Activated CD8-positive, alpha-beta memory T cell treated with anti-CD3 and anti-CD28 coated beads, Interleukin-2, amount 50 U/mL, for 1 hour (primary cell): ENCODE results near the gene NSG2.
"Not testable (repeated sequence)": the region's sequence is repeated elsewhere in the genome, so short reads cannot be mapped to it uniquely, and the experiment has no call there.

Source experiments
- DNase-seq: peaks from one replicate; pipeline ENCODE4 v3.0.0-alpha.2; 2020; ENCODE audit errors: extremely low read depth

The NSG2 gene

GRCh38 chr5:174045470-174046025 lies at the start of gene NSG2:
Gene NSG2, plus strand, starts transcription at chr5:174045706. Its CDS starts 1,050 bp downstream, at chr5:174046756.
- DNase-seq = no peak

- no peak for DNase-seq
Measured at GRCh38 chr5:173997331-173997730, 48.2 kb upstream of the NSG2 start.

- no peak for DNase-seq
Measured at GRCh38 chr5:173998531-173998930, 47.0 kb upstream of the NSG2 start.

- DNase-seq = no peak
Measured at GRCh38 chr5:174000076-174000475, 45.4 kb upstream of the NSG2 start.

GRCh38 chr5:174003795-174004194 lies 41.7 kb upstream of the NSG2 start:
- no peak for DNase-seq

GRCh38 chr5:174008922-174009321 lies 36.6 kb upstream of the NSG2 start:
- no peak for DNase-seq

DNA sequence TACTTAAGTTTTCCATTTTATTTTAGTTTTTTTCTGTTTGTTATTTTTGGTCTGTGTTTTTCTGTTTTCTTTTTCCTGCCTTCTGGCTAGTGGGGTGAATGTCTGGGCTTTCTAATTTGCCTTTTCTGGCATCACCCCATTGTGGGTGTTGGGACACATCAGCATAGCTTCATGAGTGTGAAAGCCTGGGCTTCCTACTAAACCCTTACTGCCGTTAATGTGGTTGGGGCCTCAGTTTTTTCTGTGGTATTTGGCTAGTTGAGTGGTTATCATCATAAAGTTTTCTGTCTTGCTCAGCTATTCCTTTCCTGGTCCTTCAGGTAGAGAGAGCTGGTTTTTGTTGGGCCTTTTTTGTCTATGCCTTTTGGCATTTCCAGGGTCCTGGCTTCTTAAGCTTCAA lies 35.1 kb upstream of the NSG2 start:
- DNase-seq = no peak

- DNase-seq = no peak
Measured at GRCh38 chr5:174011441-174011840, 34.1 kb upstream of the NSG2 start.

- DNase-seq = not testable (repeated sequence)
Measured at GRCh38 chr5:174020069-174020927, 25.2 kb upstream of the NSG2 start.

GRCh38 chr5:174020928-174021304 lies 24.6 kb upstream of the NSG2 start:
- no peak for DNase-seq

DNA sequence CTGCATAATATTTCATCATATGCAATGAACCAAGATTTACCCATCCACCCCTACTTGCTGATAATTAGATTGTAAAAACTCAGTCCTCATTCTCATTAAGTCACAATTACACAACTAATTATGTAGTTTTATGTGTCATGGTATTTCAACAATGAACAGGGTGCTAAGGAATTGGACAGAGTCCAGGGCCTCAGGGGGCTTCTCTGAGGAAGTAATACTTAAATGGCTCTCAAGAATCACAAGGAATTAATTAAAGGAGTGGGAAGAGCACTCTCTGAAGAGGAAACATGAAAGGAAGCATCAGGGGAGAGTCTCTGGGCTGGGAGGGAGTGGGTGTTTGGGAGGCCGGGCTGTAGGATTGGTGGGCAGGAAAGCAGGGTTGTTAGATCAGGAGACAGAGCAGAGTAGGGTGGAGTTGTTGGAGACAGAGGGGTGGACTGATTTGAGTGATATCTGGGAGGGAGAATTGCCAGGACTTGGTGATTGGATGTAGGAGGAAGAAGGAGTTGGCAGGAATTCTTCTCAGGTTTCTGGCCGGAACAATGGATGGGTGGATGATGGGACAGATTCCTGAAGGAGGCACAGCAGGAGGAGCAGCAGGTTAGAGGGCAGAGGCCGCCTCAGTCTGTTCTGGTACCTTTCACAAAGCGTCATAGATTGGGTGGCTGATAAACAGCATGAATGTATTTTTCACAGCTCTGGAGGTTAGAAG lies 23.0 kb upstream of the NSG2 start:
- no peak for DNase-seq

GRCh38 chr5:174030286-174030685 lies 15.2 kb upstream of the NSG2 start:
- no peak for DNase-seq

DNA sequence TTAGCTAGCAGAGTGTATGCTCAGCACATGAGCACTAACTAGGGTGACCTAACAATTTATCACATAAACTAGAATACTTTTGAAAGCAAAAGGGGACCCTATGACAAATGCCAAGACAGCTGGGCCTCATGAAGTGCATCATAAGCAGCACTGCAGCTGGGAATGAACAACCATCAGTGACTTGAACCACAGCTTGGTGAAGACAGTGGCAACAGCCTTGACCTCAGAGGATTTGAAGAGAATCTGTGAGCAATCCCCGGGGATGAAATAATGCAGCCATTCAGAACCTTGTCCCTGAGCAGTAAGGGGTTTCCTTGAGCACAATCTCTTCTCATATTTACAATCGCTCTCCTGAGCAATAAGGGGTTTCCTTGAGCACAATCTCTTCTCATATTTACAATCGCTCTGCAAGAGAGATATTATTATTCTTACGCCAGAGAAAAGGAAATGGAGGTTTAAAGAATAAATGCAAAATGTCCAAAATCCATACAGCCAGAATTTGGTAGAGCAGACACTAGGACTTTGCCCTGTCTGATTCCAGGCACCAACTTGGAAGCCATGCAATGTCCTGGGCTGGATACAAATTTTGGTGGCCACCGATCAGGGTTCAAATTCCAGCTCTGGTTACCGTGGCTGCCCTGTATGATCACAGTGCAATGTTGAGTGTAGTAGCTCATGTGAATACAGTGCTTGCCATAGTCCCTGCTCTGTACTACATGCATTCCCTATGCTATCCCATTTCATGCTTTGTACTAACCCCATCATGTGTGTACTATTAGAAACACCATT lies 846 bp upstream of the NSG2 start:
- no peak for DNase-seq

- no peak for DNase-seq
Measured at GRCh38 chr5:174046558-174046957, 1.1 kb downstream of the NSG2 start.

GRCh38 chr5:174047472-174048099 lies 2.1 kb downstream of the NSG2 start:
- no peak for DNase-seq

DNA sequence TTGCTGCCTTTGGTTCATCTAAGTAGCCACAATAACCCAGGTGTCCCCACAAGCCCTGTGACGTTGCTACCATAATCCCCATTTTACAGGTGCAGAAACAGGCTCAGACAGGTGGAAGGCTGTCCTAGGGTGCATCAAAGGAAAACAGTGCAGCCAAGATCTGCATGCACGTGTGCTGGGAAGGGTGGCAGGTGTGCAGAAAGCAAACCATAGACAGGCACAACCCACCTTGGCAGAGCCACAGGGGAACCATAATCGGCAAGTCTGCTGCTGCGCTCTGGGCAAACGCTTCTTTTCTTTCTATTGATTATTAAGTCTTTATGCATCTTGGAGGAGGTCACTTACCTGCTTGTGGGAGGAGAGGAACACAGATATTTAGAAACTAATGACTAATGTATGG lies 7.1 kb downstream of the NSG2 start:
- DNase-seq = no peak

DNA sequence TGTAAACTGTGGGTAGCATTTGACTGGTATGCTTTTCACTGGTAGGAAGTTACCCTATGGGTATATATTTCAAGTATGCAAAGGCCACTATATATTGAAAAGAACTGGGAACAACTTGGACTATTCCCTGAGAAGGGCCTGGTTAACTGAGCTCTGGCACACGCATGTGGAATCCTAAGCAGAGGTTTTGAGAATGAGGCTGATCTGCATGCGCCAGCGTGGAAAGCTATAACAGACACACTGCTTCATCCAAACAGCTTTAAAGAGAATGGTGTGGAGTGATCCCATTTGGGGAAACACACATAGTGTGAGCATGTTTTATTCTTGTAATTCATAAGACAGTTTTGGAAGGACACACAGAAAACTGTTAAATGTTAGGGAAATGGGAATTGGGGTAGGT lies 8.4 kb downstream of the NSG2 start:
- DNase-seq = no peak

DNA sequence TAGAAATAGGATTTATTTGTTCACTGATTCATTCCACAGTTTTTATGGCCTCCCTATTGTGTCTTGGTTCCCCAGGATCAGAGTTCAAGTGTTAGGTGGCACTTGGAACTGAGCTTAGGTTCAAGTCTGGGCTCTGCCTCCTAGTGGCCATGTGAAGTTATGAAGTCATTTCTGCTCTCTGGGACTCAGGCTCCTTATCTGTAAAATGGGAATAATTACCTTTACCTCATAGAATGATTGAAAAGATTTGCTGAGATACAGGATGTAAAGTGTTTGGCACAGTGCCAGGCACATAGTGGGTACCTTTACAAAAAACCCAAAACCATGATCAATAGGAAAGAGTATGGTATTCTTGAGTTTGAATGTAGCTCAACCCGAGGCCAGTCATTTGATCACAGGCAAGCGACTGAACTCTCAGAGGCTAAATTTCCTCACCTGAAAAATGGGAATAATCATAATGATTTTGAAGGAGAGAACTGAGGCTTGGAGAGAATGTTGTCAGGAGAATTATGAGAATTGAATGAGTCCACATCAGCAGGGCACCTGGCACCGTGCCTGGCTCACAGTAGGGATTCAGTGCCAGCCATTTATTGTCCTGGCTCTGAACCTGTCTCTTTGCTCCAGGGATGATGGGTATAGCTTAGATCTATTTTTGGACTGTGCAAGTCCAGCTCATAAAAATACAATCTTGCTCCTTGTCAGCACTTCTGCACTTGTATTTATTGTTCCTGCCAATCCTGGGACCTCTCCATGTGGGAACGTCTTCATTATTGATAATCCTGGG lies 10.8 kb downstream of the NSG2 start:
- DNase-seq = no peak

- DNase-seq = no peak
Measured at GRCh38 chr5:174057206-174057605, 11.7 kb downstream of the NSG2 start.

GRCh38 chr5:174058433-174059122 lies 13.1 kb downstream of the NSG2 start:
- DNase-seq = no peak
